HepG2 (cell line): Measurements from ENCODE around the gene CENPB. TPM values are rescaled to one million over a fixed set of nuclear protein-coding genes. Genes with fewer than 3 reads are reported as not detected.

Source experiments
- ATAC-seq: fragments of 200-7000 bp; cut with Tn5 transposase; 3 replicates; pipeline ENCODE4 v1.9.1; 2020; ENCODE audit warnings: mild to moderate bottlenecking, moderate library complexity
- BruUV-seq: library from RNA; stranded (reverse); fragments of 400-500 nt; replicated peaks from 2 replicates; lab custom pipeline; 2021; lab: Mats Ljungman, UMichigan
- CTCF ChIA-PET: fragments of 300-600 bp; formaldehyde crosslinking; extraction: SDS; loops from one replicate; lab custom pipeline; 2021; ENCODE audit warnings: low total read pairs, inconsistent platforms, low intra/inter-chr PET ratio; lab: Yijun Ruan, JAX
- POLR2A ChIA-PET: fragments of 350-600 bp; sonication (Branson Sonifier 250); formaldehyde crosslinking; loops from one replicate; lab custom pipeline; 2020; ENCODE audit warnings: antibody characterized with exemption, inconsistent platforms; lab: Yijun Ruan, JAX
- DNase-seq: peaks from one replicate; pipeline ENCODE4 v3.0.0-alpha.2; 2015; ENCODE audit warnings: low spot score
- FAIRE-seq: peaks from 3 replicates; lab custom pipeline; 2011; peaks lifted over from hg19 to GRCh38; lab: Jason Lieb, UNC
- H2AFZ ChIP-seq: one replicate; pipeline ENCODE4 v1.6.1; 2011; ENCODE audit warnings: low read length, inconsistent platforms
- H3K27ac ChIP-seq: fragments of 300-600 bp; 3 replicates; pipeline ENCODE4 v1.8.0; 2011; ENCODE audit warnings: mixed run types, mild to moderate bottlenecking, mixed read lengths, low read length, inconsistent platforms; ENCODE audit not compliant: insufficient read depth; ENCODE audit errors: extremely low read length
- H3K27me3 ChIP-seq, 2 experiments: fragments of 200-600 bp in 1 of 2; 2 replicates in 1 of 2; 3 replicates in 1 of 2; pipeline versions ENCODE4 v1.6.0 to v1.8.0; 2011; ENCODE audit warnings: low read length in 2 of 2, mild to moderate bottlenecking in 2 of 2, moderate library complexity in 2 of 2, inconsistent platforms in 1 of 2; ENCODE audit not compliant: insufficient read depth in 2 of 2, control insufficient read depth in 1 of 2
- H3K36me3 ChIP-seq, 2 experiments: fragments of 200-600 bp in 1 of 2; replicated peaks in 1 of 2; 2 replicates in 1 of 2; 3 replicates in 1 of 2; pipeline versions ENCODE4 v1.5.1 to v1.8.0; 2011; ENCODE audit warnings: low read length in 2 of 2, inconsistent platforms in 1 of 2; ENCODE audit not compliant: insufficient read depth in 2 of 2, control insufficient read depth in 1 of 2
- H3K4me1 ChIP-seq: 2 replicates; pipeline ENCODE4 v1.5.1; 2012; ENCODE audit warnings: low read length, inconsistent platforms; ENCODE audit not compliant: insufficient read depth
- H3K4me2 ChIP-seq: 2 replicates; pipeline ENCODE4 v1.6.0; 2011; ENCODE audit warnings: low read depth, low read length, inconsistent platforms
- H3K4me3 ChIP-seq, 3 experiments: fragments of 200-600 bp in 1 of 3; sonication (generic), shearing (Covaris generic) in 1 of 3; replicated peaks in 1 of 3; 2 replicates each; pipeline ENCODE4 v1.5.1; 2011 to 2016; ENCODE audit warnings: low read length in 3 of 3, inconsistent platforms in 2 of 3, low read depth in 2 of 3, mild to moderate bottlenecking in 2 of 3, control low read depth in 1 of 3, mixed read lengths in 1 of 3; ENCODE audit not compliant: insufficient read depth in 1 of 3
- H3K79me2 ChIP-seq: one replicate; pipeline ENCODE4 v1.6.1; 2011; ENCODE audit warnings: low read length, inconsistent platforms; ENCODE audit not compliant: insufficient read depth
- H3K9ac ChIP-seq: 2 replicates; pipeline ENCODE4 v1.6.0; 2011; ENCODE audit warnings: mild to moderate bottlenecking, low read depth, low read length, inconsistent platforms; ENCODE audit not compliant: insufficient read depth
- H3K9me3 ChIP-seq: 2 replicates; pipeline ENCODE4 v1.5.1; 2012; ENCODE audit warnings: mild to moderate bottlenecking, low read length
- H4K20me1 ChIP-seq: 2 replicates; pipeline ENCODE4 v1.6.0; 2011; ENCODE audit warnings: inconsistent platforms, mild to moderate bottlenecking, low read length, moderate library complexity; ENCODE audit not compliant: insufficient read depth
- FOXC1 ChIP-seq: sonication (generic); formaldehyde crosslinking; IDR thresholded peaks from 2 replicates; pipeline ENCODE4 v1.8.0; 2022; ENCODE audit warnings: mild to moderate bottlenecking, missing genetic modification reagents, borderline replicate concordance
- KAT8 ChIP-seq: IDR thresholded peaks from 2 replicates; pipeline ENCODE4 v1.6.1; 2016; ENCODE audit warnings: missing genetic modification reagents, missing compliant biosample characterization
- MTF2 ChIP-seq: sonication (generic); formaldehyde crosslinking; IDR thresholded peaks from 2 replicates; pipeline ENCODE4 v1.5.0; 2020; ENCODE audit warnings: missing genetic modification reagents, borderline replicate concordance
- NBN ChIP-seq: fragments of 450-650 bp; conservative IDR thresholded peaks from 2 replicates; pipeline ENCODE4 v1.6.1; 2017
- NKX3-1 ChIP-seq: sonication (generic); formaldehyde crosslinking; IDR thresholded peaks from 2 replicates; pipeline ENCODE4 v1.5.0; 2020; ENCODE audit warnings: missing genetic modification reagents
- PHF8 ChIP-seq: sonication (generic); formaldehyde crosslinking; IDR thresholded peaks from 2 replicates; pipeline ENCODE4 v1.5.0; 2020; ENCODE audit warnings: missing genetic modification reagents
- POGZ ChIP-seq: sonication (generic); formaldehyde crosslinking; IDR thresholded peaks from 2 replicates; pipeline ENCODE4 v1.4.0; 2020; ENCODE audit warnings: mild to moderate bottlenecking, missing genetic modification reagents
- POLR2G ChIP-seq: fragments of 200-400 bp; formaldehyde crosslinking; IDR thresholded peaks from 2 replicates; pipeline ENCODE4 v1.6.1; 2018; ENCODE audit warnings: mild to moderate bottlenecking, low read depth, low read length, moderate library complexity
- RBFOX2 ChIP-seq: fragments of 200-400 bp; formaldehyde crosslinking; IDR thresholded peaks from 2 replicates; pipeline ENCODE4 v1.6.1; 2017; ENCODE audit warnings: low read depth, mild to moderate bottlenecking, low read length
- REL ChIP-seq: sonication (generic); formaldehyde crosslinking; conservative IDR thresholded peaks from 2 replicates; pipeline ENCODE4 v1.8.0; 2022; ENCODE audit warnings: mild to moderate bottlenecking, missing genetic modification reagents, moderate library complexity
- SUZ12 ChIP-seq: fragments of 150-350 bp; IDR thresholded peaks from 2 replicates; pipeline ENCODE4 v1.6.1; 2014; ENCODE audit warnings: low read depth, low read length
- XBP1 ChIP-seq: sonication (generic); formaldehyde crosslinking; IDR thresholded peaks from 2 replicates; pipeline ENCODE4 v1.5.0; 2020; ENCODE audit warnings: missing genetic modification reagents
- ZFAT ChIP-seq: sonication (generic); formaldehyde crosslinking; conservative IDR thresholded peaks from 2 replicates; pipeline ENCODE4 v1.8.1; 2023; ENCODE audit warnings: missing genetic modification reagents, inconsistent platforms
- ZNF143 ChIP-seq: sonication (generic); formaldehyde crosslinking; IDR thresholded peaks from 2 replicates; pipeline ENCODE4 v1.4.0; 2020; ENCODE audit warnings: missing genetic modification reagents
- ZNF263 ChIP-seq: sonication (generic); formaldehyde crosslinking; IDR thresholded peaks from 2 replicates; pipeline ENCODE4 v1.4.0; 2020; ENCODE audit warnings: missing genetic modification reagents
- ZNF33B ChIP-seq: sonication (generic); formaldehyde crosslinking; IDR thresholded peaks from 2 replicates; pipeline ENCODE4 v1.5.1; 2020; ENCODE audit warnings: mild to moderate bottlenecking, missing genetic modification reagents
- ZNF556 ChIP-seq: sonication (generic); formaldehyde crosslinking; IDR thresholded peaks from 2 replicates; pipeline ENCODE4 v1.4.0; 2020; ENCODE audit warnings: mild to moderate bottlenecking, missing genetic modification reagents, borderline replicate concordance
- ZNF782 ChIP-seq: sonication (generic); formaldehyde crosslinking; IDR thresholded peaks from 2 replicates; pipeline ENCODE4 v1.4.0; 2020; ENCODE audit warnings: missing genetic modification reagents, mild to moderate bottlenecking, borderline replicate concordance
- ZNF850 ChIP-seq: sonication (generic); formaldehyde crosslinking; conservative IDR thresholded peaks from 2 replicates; pipeline ENCODE4 v1.9.0; 2021; ENCODE audit warnings: mild to moderate bottlenecking, missing genetic modification reagents
- ZSCAN22 ChIP-seq: sonication (generic); formaldehyde crosslinking; IDR thresholded peaks from 2 replicates; pipeline ENCODE4 v1.4.0; 2020; ENCODE audit warnings: mild to moderate bottlenecking, missing genetic modification reagents
- WGBS: methylation state at CpG from one replicate; pipeline ENCODE4 v1.1.6; 2017; ENCODE audit warnings: low lambda C conversion rate; 5-methylcytosine and 5-hydroxymethylcytosine counted together
- in situ Hi-C: cut with HindIII; loops from 2 replicates; pipeline ENCODE4 v1.10.0; 2017; ENCODE audit warnings: low pct_unique_long_range_greater_than_20kb; ENCODE audit not compliant: extremely low pct_ligation_motif_present
- intact Hi-C: fragments of 100-400 bp; cut with micrococcal nuclease; formaldehyde crosslinking; loops from one replicate; pipeline ENCODE4 v1.10.0; 2022; ENCODE audit not compliant: unreplicated experiment
- polyA plus RNA-seq, 8 experiments: library from polyadenylated mRNA; depleted of rRNA in 3 of 8; stranded (reverse) in 7 of 8; unstranded in 1 of 8; fragments of >200 nt; fragmentation: Illumina TruSeq in 4 of 8; extraction: Trizol in 4 of 8; gene quantifications; 2 replicates each; pipeline versions ENCODE4 v1.2.1 to v1.2.3, GENCODE V29; 2011 to 2016; ENCODE audit warnings: low read depth in 4 of 8, missing spikeins in 1 of 8, mixed read lengths in 1 of 8; ENCODE audit not compliant: insufficient read depth in 1 of 8
- total RNA-seq, 5 experiments: library from RNA; depleted of rRNA; stranded (reverse); fragments of >200 nt; fragmentation: Illumina TruSeq; extraction: Trizol; gene quantifications; 2 replicates each; pipeline ENCODE4 v1.2.3, GENCODE V29; 2016; ENCODE audit warnings: low read depth in 1 of 5
- TF ChIP-seq, protein P1 (sequence below): sonication (generic); formaldehyde crosslinking; IDR thresholded peaks from 2 replicates; pipeline ENCODE4 v1.8.0; 2022; ENCODE audit warnings: low read depth, missing genetic modification reagents

Gene CENPB
- total and polyA plus RNA-seq, 2 of the 13 experiments (the other 11 are each of a cell fraction or from before 2014, with no cell fraction given), result 10.4 to 54.5 TPM

DNA sequence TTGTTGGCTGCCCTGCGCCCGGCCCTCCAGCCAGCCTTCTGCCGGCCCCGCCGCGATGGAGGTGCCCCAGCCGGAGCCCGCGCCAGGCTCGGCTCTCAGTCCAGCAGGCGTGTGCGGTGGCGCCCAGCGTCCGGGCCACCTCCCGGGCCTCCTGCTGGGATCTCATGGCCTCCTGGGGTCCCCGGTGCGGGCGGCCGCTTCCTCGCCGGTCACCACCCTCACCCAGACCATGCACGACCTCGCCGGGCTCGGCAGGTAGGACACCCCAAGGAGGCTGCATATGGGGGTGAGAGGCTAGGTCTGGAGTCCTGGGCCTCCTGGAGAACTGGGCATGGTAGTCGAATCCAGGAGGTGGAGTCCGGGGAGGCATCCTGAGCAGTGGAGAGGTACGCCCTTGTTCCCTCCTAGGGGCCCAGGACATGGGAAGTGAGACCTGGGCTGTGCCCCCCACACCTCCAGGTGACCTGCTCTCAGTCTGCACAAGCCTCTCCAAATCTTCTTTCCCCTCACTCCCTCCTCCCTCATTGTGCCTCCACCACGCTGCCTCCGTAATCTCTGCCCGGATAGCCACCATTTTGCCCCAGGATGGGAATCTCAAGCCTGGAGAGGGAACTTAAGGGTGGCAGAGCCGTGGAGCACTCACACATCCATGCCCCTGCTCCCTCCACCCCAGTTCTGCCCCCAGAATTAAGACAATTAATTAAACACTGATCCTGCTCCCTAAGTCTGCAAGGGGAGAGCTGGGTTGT is 10.1 kb upstream of the CENPB start (continued):
- TF ChIP-seq SUZ12 (no peak), ZSCAN22 (CRISPR knock-in tag) (no peak), ZNF556 (CRISPR knock-in tag) (0 out of 2 replicates have a peak, but pooled peaks have one; percentile 28)

DNA sequence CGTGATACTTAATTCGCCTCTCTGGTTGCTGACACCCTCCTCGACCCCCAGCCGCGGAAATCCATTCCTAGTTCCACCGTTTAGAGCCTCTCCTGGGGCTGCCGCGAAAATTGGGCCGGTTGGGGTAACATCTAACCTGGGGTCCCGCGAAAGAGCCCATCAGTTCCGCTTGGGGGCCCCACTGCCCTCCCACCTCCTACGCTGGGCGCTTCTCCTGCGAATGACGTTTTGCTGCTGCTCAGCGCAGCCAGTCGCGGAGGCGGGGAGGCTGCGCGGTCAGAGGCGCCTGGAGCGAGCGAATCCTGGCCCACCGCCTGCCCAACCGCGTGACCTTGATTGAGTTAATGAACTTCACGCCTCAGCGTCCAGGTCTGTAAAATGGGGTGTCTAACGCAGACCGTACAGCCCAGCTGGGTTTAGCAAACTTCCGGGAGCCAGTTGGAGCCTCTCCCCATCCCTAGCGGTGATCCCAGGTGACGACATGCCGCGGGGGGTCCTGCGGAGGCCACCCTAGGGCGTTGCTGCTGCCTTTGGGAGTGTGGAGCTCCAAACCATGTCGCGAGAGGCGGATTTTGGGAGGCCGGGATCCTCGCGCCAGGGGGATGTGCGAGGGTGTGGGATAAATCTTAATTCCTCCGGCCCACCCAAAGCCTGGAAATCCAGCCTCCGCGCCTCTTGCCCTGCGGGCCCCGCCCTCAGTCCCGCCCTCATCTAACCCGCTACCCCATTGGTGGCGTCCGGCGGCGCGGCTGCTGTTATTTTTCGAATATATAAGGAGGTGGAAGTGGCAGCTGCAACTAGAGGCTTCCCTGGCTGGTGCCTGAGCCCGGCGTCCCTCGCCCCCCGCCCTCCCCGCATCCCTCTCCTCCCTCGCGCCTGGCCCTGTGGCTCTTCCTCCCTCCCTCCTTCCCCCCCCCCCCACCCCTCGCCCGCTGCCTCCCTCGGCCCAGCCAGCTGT is 9.2 kb upstream of the CENPB start, which contains the start of gene CDC25B:
Gene CDC25B, plus strand, starts transcription at position 800 of the 958 bp plus-strand sequence. CDS start 222 bp downstream, outside the sequence.
- ChIA-PET POLR2A (interaction anchor here (0.7 to 3.1 kb wide), 7 partner anchors 9 to 905 kb away, joined by 3 to 31 read pairs (median 5); partner anchors contain the start of genes ADISSP, AP5S1, CENPB and SPEF1), CTCF (interaction anchor here (1.4 kb wide), 2 partner anchors 9 to 22 kb away, joined by 3 read pairs; no protein-coding TSS in a partner anchor)
- intact Hi-C loops, result no loop called here
- Histone ChIP-seq H3K9me3 (no peaks in the 10 kb centered on the region), H3K4me2 (peak within 1 kb of the TSS; percentile 97), H3K9ac (peak within 1 kb of the TSS; percentile 77), H3K36me3 (peaks cover 6 to 12% of the 10 kb centered on the region in 2 experiments; a peak in 4 of 5 replicates), H3K27me3 (no peaks in the 10 kb centered on the region; a peak in 1 of 5 replicates), H3K27ac (peak within 1 kb of the TSS; percentile 66), H2AFZ (peak within 1 kb of the TSS; percentile 85), H4K20me1 (no peaks in the 10 kb centered on the region), H3K4me1 (peaks cover 45% of the 10 kb centered on the region), H3K79me2 (peaks cover 20% of the 10 kb centered on the region), H3K4me3 (peak within 1 kb of the TSS; percentile 76 to 88 (median 85))
- 43% methylated on average over 59 of the region's 69 CpGs for WGBS
- DNase-seq, result peak; percentile 91
- BruUV-seq, result TSS peak; percentile 89
- peak; percentile 89 for ATAC-seq
- in situ Hi-C loops, result no loop called here
- FAIRE-seq, result peak; percentile 49
- TF ChIP-seq POLR2G (peak; percentile 82), ZNF263 (CRISPR knock-in tag) (peak; percentile 90), ZNF782 (CRISPR knock-in tag) (peak; percentile 89; the same call in 1 of the 2 replicates), FOXC1 (no peak), MTF2 (CRISPR knock-in tag) (no peak), REL (no peak), NKX3-1 (CRISPR knock-in tag) (no peak), POGZ (CRISPR knock-in tag) (peak; percentile 48), ZNF33B (CRISPR knock-in tag) (no peak), ZNF850 (CRISPR knock-in tag) (peak; percentile 76; the same call in 1 of the 2 replicates), XBP1 (CRISPR knock-in tag) (no peak), NBN (no peak), PHF8 (peak; percentile 79), KAT8 (CRISPR knock-in tag) (peak; percentile 47; the same call in 1 of the 2 replicates), RBFOX2 (peak; percentile 64), ZFAT (CRISPR knock-in tag) (no peak), ZNF143 (CRISPR knock-in tag) (0 out of 2 replicates have a peak, but pooled peaks have one; percentile 22)
- TF ChIP-seq, protein P1, sequence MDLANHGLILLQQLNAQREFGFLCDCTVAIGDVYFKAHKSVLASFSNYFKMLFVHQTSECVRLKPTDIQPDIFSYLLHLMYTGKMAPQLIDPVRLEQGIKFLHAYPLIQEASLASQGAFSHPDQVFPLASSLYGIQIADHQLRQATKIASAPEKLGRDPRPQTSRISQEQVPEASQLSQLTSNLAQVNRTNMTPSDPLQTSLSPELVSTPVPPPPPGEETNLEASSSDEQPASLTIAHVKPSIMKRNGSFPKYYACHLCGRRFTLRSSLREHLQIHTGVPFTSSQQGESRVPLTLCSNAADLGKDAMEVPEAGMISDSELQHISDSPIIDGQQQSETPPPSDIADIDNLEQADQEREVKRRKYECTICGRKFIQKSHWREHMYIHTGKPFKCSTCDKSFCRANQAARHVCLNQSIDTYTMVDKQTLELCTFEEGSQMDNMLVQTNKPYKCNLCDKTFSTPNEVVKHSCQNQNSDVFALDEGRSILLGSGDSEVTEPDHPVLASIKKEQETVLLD, result no peak
